ENCODE data around the gene CDC42EP1.

DNA sequence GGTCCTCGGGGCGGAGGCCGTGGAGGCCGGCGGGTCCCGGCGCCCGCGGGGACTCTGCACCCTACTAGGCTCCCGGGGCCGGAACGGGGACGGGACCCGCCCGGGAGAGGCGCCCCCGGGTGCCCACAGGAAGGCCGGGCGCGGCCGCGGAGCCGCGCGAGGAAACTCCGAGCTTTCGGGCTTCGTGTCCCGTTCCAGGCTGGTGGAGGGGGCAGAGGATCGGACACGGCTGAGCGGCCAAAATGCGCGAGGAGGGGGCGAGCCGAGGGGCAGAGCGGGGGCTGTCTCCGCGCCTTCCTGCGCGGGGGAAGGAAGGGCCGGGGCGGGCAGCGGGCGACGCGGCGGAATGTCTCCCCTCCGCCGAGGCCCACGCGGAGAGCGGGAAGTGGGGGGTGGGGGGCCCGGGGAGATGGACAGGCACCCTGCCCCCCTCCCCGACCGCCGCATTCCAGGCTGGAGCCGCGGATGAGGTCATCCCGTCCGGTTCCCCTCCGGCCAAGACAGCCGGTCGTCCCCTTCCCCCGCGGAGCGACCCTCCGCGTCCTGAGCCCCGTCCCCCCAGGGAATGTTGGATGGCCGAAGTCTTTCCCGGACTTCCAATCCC lies 430 bp downstream of the CDC42EP1 start:
- TF ChIP-seq, protein P1, sequence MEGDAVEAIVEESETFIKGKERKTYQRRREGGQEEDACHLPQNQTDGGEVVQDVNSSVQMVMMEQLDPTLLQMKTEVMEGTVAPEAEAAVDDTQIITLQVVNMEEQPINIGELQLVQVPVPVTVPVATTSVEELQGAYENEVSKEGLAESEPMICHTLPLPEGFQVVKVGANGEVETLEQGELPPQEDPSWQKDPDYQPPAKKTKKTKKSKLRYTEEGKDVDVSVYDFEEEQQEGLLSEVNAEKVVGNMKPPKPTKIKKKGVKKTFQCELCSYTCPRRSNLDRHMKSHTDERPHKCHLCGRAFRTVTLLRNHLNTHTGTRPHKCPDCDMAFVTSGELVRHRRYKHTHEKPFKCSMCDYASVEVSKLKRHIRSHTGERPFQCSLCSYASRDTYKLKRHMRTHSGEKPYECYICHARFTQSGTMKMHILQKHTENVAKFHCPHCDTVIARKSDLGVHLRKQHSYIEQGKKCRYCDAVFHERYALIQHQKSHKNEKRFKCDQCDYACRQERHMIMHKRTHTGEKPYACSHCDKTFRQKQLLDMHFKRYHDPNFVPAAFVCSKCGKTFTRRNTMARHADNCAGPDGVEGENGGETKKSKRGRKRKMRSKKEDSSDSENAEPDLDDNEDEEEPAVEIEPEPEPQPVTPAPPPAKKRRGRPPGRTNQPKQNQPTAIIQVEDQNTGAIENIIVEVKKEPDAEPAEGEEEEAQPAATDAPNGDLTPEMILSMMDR (IDR thresholded peaks at IDR 0.05; ENCODE audit: low read length), result no peak
- TF ChIP-seq EZH2 (IDR thresholded peaks at IDR 0.05; ENCODE audit: borderline replicate concordance, low read length), result no peak
